GM12872 (cell line): ENCODE measurements around the gene ATXN7L1.

ENCODE experiments used
- TF ChIP-seq, protein P1 (sequence below): IDR thresholded peaks from 3 replicates; pipeline ENCODE4 v1.5.1; 2011; ENCODE audit warnings: low read depth, mild to moderate bottlenecking, low read length, moderate library complexity; ENCODE audit not compliant: insufficient read depth

Gene ATXN7L1

DNA sequence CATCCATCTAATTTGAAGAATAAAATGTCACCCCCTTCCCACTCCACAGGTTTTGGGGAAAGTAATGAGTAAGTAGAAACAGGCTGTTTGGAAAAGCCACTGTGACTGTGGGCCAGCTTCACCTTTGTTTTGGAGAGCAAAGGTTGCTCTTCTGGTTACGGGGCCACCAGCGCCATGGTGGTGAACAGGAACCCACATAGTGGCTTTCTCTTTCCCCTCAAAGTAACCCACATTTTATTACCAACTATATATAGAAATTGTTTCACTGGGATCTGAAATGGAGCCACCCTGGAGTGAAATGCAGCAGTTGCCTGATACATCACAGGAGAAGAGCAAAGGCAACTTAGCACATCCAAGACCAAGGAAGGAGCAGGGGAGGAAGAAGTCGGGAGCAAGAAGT lies 182.8 kb downstream of the ATXN7L1 start:
- TF ChIP-seq, protein P1, sequence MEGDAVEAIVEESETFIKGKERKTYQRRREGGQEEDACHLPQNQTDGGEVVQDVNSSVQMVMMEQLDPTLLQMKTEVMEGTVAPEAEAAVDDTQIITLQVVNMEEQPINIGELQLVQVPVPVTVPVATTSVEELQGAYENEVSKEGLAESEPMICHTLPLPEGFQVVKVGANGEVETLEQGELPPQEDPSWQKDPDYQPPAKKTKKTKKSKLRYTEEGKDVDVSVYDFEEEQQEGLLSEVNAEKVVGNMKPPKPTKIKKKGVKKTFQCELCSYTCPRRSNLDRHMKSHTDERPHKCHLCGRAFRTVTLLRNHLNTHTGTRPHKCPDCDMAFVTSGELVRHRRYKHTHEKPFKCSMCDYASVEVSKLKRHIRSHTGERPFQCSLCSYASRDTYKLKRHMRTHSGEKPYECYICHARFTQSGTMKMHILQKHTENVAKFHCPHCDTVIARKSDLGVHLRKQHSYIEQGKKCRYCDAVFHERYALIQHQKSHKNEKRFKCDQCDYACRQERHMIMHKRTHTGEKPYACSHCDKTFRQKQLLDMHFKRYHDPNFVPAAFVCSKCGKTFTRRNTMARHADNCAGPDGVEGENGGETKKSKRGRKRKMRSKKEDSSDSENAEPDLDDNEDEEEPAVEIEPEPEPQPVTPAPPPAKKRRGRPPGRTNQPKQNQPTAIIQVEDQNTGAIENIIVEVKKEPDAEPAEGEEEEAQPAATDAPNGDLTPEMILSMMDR = no peak

DNA sequence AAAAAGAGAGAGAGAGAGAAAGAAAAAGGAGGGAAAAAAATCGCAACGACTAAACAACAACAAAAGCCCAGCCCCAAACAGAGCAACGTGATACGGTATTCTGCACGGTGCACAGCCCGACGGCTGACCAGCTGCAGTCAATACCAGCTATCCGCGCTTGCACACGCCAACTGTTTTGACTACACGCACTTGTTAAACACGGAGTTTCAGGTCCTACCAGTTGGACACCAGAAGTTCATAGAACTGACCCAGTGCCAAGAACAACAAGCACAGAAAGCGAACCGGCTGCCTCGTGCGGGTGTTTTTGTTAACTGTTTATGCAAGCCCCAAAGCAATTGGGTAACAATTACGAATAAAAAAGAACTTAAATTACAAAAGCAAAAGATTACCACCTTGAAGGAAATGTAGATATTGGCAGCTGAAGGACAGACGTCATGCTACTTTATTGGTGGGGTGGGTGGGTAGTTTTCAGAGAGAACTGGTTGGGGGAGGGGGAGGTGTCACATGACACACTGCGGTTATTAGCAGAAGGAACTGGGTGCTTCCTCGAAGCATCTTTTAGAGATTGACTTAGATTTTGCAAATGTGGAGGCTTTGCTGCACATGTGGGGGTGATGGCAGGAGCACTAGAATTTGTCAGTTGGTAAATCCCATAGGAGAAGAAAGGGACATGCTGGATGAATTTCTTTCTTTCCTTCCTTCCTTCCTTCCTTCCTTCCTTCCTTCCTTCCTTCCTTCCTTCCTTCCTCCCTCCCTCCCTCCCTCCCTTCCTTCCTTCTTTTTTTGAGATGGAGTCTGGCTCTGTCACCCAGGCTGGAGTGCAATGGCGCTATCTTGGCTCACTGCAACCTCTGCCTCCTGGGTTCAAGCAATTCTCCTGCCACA lies 184.5 kb downstream of the ATXN7L1 start:
- TF ChIP-seq, protein P1 = no peak

DNA sequence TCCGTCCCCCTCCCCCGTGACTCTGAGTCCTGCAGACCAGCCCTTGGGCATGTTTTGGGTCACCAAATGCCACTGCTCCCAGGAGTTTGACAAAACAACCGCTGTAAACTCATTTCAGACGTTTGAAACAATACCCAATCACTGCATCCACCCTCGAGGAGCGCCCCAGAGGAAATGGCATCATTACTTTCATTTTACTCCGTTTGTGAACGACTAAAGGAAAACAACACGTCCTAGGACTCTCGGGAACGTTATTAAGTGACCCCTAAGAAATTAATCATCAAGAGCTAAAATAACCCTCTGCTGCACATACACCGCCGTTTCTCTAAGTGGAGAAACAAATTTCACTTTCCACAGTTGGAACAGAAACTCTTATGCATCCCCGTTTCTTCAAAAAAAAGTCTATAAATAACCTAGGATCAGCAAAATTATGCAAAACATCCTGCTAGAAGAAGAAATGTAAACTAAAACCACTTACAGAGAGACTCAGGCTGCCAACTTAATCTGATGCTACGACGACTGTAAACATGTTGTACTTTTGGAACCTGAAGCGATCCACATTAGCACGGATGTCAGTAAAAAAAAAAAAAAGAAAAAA lies 185.2 kb downstream of the ATXN7L1 start:
- TF ChIP-seq, protein P1 = no peak

DNA sequence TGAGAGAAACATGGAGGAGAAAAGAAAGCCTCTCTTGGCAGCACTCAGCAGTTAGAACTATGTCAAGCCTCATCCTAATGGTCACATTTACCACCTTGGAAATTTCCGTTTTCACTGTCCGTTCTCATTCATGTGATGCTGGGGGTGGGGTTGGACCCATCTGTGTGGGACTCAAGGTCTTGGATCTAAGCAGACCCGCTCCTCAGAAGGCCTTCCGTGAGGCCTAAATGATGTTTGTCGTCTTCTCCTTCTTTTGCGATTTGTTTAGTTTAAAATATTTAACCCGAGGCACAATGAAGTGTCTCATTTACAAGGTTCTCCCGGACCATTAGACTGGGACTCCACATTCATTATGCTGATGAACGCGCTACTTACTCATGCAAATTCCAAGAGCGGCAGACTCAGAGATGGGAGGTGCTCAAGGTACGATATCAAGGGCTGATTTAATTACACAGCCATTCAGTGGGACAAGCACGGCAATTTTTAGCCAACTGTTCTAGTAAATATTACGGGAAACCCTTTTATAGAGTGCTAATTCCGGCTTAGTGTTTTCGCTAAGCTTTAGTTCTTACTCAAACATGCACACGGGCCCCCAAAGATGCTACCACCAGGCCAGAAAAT lies 186.0 kb downstream of the ATXN7L1 start:
- TF ChIP-seq, protein P1 = no peak

DNA sequence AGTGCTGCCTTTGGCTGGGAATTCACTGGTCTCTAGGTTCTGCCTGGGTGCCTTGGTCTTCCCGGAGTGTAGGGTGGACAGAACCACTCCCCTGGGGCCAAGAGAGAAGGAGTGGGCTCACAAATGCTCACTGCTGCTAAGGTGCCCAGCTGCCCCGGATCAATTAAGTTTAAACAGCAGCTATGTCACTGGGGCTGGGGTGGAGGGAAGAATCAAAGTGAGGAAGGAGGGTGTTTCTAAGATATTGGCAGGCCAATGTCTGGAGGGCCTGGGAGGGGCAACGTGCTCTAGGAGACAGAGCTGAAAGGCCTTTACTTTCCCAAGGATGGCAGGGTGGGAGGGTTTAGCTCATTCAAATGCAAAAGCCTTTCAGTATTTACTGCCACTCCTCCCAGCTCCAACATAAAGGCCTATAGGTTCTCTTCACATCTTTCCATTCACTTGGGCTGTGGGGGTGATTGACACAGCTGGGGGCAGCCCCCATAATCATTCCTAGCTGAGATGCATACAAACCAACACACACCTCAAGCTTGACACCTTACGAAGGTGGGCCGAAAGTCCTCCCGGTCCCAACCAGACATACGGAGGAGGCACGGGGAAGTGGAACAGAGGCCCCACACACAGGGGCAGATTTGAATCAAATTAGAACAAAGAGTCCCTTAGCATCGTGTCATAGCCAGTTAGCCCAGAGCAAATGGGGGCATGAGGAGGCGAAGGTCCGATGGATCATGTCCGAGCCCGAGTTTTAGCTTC lies 187.2 kb downstream of the ATXN7L1 start:
- TF ChIP-seq, protein P1 = no peak

DNA sequence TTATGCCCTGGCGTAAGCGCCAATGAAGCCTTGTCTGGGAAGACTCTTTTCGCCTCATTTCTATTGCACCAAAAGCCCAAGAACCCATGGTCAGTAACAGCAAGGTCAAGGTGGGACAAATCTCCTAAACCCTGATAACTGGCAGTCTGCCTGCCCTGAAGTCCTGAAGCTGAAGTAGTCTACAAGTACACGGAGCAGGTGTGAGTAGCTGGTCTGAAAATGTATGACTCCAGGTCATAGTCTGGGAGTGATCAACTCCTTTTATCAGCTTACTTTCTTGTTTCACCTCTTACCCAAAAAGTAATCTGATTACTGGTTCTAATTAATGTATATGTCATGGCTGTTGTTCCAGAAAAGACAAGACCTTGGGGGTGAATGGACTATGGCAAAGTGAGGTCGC lies 187.8 kb downstream of the ATXN7L1 start:
- TF ChIP-seq, protein P1 = no peak

DNA sequence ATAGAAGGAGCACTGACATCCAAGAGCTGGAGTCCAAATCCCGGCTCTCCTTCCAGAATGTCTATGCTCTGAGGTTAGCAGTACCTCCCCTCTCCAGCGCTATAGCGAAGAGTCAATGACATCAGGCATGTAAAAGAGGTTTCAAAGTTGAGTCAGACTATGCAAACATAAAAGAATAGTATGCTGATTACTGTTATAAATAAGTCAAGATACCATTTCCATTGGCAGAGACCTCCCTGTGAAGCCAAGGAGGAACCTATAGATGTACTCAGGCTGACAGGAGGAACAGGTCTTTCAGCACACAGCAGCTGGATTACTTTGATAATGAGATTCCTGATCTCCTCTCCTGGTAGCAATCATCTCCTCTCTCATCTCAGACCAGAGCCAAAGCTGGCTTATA lies 191.2 kb downstream of the ATXN7L1 start:
- TF ChIP-seq, protein P1 = no peak
